ENCODE results near the gene SYT8. TPM values are rescaled to one million over a fixed set of nuclear protein-coding genes. Genes with fewer than 3 reads are reported as not detected.

Gene SYT8
- total RNA-seq, 1 donor from 2014 or later = 0.17 TPM

GRCh38 chr11:1862588-1863351 lies 28.0 kb downstream of the SYT8 start:
- DNase-seq (ENCODE audit: low read depth) = no peak
- Histone ChIP-seq H3K27me3 (ENCODE audit: control insufficient read depth, insufficient read depth, low read length) (peaks cover 13% of the 10 kb centered on the region), H3K36me3 (ENCODE audit: control insufficient read depth, insufficient read depth, low read length) (no peaks in the 10 kb centered on the region), H3K4me3 (ENCODE audit: low read depth, low read length) (no peak overlapping the region)
- no peak for TF ChIP-seq CTCF (IDR thresholded peaks at IDR 0.05; ENCODE audit: insufficient read depth, low read length, poor library complexity, severe bottlenecking)

- H3K36me3 ChIP-seq (ENCODE audit: control insufficient read depth, insufficient read depth, low read length) = no peaks in the 10 kb centered on the region
- H3K27me3 ChIP-seq (ENCODE audit: control insufficient read depth, insufficient read depth, low read length) = peaks cover 18% of the 10 kb centered on the region
- no peak for TF ChIP-seq CTCF (IDR thresholded peaks at IDR 0.05; ENCODE audit: insufficient read depth, low read length, poor library complexity, severe bottlenecking)
- no peak overlapping the region for H3K4me3 ChIP-seq (ENCODE audit: low read depth, low read length)
- peak; percentile 54 for DNase-seq (ENCODE audit: low read depth)
Observed at GRCh38 chr11:1863352-1864216, 28.8 kb downstream of the SYT8 start.

- Histone ChIP-seq H3K36me3 (ENCODE audit: control insufficient read depth, insufficient read depth, low read length) (no peaks in the 10 kb centered on the region), H3K4me3 (ENCODE audit: low read depth, low read length) (no peak overlapping the region), H3K27me3 (ENCODE audit: control insufficient read depth, insufficient read depth, low read length) (peaks cover 20% of the 10 kb centered on the region)
- DNase-seq (ENCODE audit: low read depth) = no peak
- TF ChIP-seq CTCF (IDR thresholded peaks at IDR 0.05; ENCODE audit: insufficient read depth, low read length, poor library complexity, severe bottlenecking) = no peak
Observed at GRCh38 chr11:1864231-1864630, 29.4 kb downstream of the SYT8 start.

GRCh38 chr11:1864831-1865665 lies 30.3 kb downstream of the SYT8 start:
- no peak for TF ChIP-seq CTCF (IDR thresholded peaks at IDR 0.05; ENCODE audit: insufficient read depth, low read length, poor library complexity, severe bottlenecking)
- Histone ChIP-seq H3K4me3 (ENCODE audit: low read depth, low read length) (no peak overlapping the region), H3K27me3 (ENCODE audit: control insufficient read depth, insufficient read depth, low read length) (peaks cover 25% of the 10 kb centered on the region), H3K36me3 (ENCODE audit: control insufficient read depth, insufficient read depth, low read length) (no peaks in the 10 kb centered on the region)
- no peak for DNase-seq (ENCODE audit: low read depth)

DNA sequence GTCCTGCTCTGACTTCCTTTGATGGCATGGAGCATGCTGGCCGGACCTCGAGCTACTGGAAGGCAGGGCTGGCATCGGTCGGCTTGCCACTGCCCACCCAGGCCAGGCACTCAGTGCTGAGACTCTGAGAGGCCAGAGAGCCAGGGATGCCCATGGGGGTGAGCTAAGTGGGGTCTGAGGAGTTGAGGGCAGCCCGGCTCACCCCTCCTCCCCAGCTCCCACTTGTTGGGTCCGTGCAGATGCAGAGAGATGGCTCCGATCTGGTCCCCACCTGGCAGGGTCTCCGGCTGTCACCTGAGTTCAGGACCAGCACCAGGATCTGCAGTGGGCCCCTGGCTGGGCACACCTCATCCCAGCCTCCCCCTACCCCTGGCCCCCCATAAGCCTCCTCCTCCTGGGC lies 31.4 kb downstream of the SYT8 start:
- Histone ChIP-seq H3K36me3 (ENCODE audit: control insufficient read depth, insufficient read depth, low read length) (no peaks in the 10 kb centered on the region), H3K27me3 (ENCODE audit: control insufficient read depth, insufficient read depth, low read length) (peaks cover 37% of the 10 kb centered on the region), H3K4me3 (ENCODE audit: low read depth, low read length) (no peak overlapping the region)
- no peak for DNase-seq (ENCODE audit: low read depth)
- no peak for TF ChIP-seq CTCF (IDR thresholded peaks at IDR 0.05; ENCODE audit: insufficient read depth, low read length, poor library complexity, severe bottlenecking)

All from kidney epithelial cell (primary cell).